Sigmoid colon (tissue), 4 donors: ENCODE measurements around the gene HTT-AS.

Experiments used
- EP300 ChIP-seq, 4 donors: sonication (generic); formaldehyde crosslinking; IDR thresholded peaks; one replicate each; pipeline ENCODE4 v1.6.1; 2017; ENCODE audit warnings: antibody characterized with exemption in 4 of 4
- POLR2A ChIP-seq, 2 donors: fragments of 450-650 bp; IDR thresholded peaks; one replicate each; pipeline ENCODE4 v1.6.1; 2016; ENCODE audit warnings: antibody characterized with exemption in 2 of 2, mild to moderate bottlenecking in 2 of 2, moderate library complexity in 2 of 2
- POLR2AphosphoS5 ChIP-seq, 4 donors: sonication (generic); formaldehyde crosslinking; IDR thresholded peaks; one replicate each; pipeline ENCODE4 v1.6.1; 2017; ENCODE audit warnings: antibody characterized with exemption in 4 of 4
- TF ChIP-seq, protein P1 (sequence below), 4 experiments: fragments of 450-650 bp in 3 of 4; fragments of 200-600 bp in 1 of 4; IDR thresholded peaks; one replicate each; pipeline ENCODE4 v1.5.1; 2016 to 2019; ENCODE audit warnings: antibody characterized with exemption in 4 of 4, mild to moderate bottlenecking in 3 of 4, moderate library complexity in 2 of 4

DNA sequence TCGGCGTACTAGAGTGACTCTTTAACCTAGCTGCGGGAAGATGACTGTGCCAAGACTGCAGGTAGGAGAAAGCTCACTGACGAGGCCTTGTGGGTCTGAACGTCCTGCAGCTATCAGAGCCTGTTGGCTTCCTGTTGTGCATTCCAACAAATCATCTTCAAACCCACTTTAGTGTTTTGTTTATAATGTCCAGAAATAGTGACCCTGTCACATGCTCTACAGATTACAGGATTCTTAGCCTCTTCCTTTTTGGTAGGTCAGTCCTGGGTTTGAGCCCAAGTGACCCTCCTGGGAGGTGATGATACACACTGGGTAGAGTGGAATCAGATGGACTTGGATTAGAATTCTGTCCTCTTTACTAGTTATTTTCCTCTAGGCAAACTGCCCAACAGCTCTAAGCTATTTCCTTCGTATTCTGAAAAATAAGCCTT is 33.4 kb upstream of the HTT-AS start:
- TF ChIP-seq, protein P1, sequence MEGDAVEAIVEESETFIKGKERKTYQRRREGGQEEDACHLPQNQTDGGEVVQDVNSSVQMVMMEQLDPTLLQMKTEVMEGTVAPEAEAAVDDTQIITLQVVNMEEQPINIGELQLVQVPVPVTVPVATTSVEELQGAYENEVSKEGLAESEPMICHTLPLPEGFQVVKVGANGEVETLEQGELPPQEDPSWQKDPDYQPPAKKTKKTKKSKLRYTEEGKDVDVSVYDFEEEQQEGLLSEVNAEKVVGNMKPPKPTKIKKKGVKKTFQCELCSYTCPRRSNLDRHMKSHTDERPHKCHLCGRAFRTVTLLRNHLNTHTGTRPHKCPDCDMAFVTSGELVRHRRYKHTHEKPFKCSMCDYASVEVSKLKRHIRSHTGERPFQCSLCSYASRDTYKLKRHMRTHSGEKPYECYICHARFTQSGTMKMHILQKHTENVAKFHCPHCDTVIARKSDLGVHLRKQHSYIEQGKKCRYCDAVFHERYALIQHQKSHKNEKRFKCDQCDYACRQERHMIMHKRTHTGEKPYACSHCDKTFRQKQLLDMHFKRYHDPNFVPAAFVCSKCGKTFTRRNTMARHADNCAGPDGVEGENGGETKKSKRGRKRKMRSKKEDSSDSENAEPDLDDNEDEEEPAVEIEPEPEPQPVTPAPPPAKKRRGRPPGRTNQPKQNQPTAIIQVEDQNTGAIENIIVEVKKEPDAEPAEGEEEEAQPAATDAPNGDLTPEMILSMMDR (IDR thresholded peaks at IDR 0.05) = no peak
- no peak for TF ChIP-seq POLR2A (IDR thresholded peaks at IDR 0.05)
- no peak for TF ChIP-seq POLR2AphosphoS5 (IDR thresholded peaks at IDR 0.05)
- TF ChIP-seq EP300 (IDR thresholded peaks at IDR 0.05) = no peak
